ENCODE results near the gene F7.

DNA sequence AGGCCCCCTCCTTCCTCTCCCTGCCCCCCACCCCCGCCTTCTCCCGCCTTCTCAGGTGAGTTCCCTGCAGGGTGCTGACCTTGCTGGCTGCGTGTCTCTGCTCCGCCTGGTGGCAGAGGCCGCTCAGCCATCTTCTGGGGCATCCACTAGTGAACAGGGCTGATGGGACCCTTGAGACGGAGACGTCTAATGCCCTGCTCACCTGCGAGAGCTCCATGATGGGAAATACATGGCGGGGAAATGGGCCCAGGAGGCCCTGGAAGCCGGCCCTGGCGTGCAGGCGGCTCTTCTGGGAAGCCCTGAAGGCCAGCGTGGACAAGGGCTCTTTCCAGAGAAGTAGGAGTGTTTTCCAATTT, 15.2 kb upstream of the F7 start:
- TF ChIP-seq, protein P1, sequence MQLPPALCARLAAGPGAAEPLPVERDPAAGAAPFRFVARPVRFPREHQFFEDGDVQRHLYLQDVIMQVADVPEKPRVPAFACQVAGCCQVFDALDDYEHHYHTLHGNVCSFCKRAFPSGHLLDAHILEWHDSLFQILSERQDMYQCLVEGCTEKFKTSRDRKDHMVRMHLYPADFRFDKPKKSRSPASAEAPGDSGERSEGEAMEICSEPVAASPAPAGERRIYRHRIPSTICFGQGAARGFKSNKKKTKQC (CRISPR knock-in tag; IDR thresholded peaks at IDR 0.05): no peak
- TF ChIP-seq FOXA1 (IDR thresholded peaks at IDR 0.05; ENCODE audit: borderline replicate concordance) (no peak), CHD1 (IDR thresholded peaks at IDR 0.05; ENCODE audit: low read length) (no peak), HDAC3 (IDR thresholded peaks at IDR 0.05; ENCODE audit: borderline replicate concordance, partially characterized antibody) (no peak), EZH2 (IDR thresholded peaks at IDR 0.05; ENCODE audit: borderline replicate concordance, low read depth, low read length) (no peak), JUN (IDR thresholded peaks at IDR 0.05; ENCODE audit: borderline replicate concordance, low read depth, low read length) (no peak), JUN (CRISPR knock-in tag; IDR thresholded peaks at IDR 0.05; ENCODE audit: borderline replicate concordance) (no peak), YY1 (IDR thresholded peaks at IDR 0.05; ENCODE audit: borderline replicate concordance in 1 of 3, control insufficient read depth in 1 of 3, extremely low read depth in 1 of 3, insufficient read depth in 3 of 3, insufficient read length in 1 of 3, insufficient replicate concordance in 2 of 3, low read depth in 1 of 3, low read length in 2 of 3) (no peak), PCBP1 (IDR thresholded peaks at IDR 0.05; ENCODE audit: low read depth, low read length, poor library complexity, severe bottlenecking) (no peak)
- TF ChIP-seq, protein P2, sequence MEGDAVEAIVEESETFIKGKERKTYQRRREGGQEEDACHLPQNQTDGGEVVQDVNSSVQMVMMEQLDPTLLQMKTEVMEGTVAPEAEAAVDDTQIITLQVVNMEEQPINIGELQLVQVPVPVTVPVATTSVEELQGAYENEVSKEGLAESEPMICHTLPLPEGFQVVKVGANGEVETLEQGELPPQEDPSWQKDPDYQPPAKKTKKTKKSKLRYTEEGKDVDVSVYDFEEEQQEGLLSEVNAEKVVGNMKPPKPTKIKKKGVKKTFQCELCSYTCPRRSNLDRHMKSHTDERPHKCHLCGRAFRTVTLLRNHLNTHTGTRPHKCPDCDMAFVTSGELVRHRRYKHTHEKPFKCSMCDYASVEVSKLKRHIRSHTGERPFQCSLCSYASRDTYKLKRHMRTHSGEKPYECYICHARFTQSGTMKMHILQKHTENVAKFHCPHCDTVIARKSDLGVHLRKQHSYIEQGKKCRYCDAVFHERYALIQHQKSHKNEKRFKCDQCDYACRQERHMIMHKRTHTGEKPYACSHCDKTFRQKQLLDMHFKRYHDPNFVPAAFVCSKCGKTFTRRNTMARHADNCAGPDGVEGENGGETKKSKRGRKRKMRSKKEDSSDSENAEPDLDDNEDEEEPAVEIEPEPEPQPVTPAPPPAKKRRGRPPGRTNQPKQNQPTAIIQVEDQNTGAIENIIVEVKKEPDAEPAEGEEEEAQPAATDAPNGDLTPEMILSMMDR (IDR thresholded peaks at IDR 0.05 in 2 of 3, conservative IDR thresholded peaks at IDR 0.05 in 1 of 3; ENCODE audit: insufficient read depth in 2 of 3, low read depth in 1 of 3, low read length in 3 of 3): no peak
- TF ChIP-seq, protein P3, sequence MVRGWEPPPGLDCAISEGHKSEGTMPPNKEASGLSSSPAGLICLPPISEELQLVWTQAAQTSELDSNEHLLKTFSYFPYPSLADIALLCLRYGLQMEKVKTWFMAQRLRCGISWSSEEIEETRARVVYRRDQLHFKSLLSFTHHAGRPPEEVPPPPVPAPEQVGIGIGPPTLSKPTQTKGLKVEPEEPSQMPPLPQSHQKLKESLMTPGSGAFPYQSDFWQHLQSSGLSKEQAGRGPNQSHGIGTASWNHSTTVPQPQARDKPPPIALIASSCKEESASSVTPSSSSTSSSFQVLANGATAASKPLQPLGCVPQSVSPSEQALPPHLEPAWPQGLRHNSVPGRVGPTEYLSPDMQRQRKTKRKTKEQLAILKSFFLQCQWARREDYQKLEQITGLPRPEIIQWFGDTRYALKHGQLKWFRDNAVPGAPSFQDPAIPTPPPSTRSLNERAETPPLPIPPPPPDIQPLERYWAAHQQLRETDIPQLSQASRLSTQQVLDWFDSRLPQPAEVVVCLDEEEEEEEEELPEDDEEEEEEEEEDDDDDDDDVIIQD (CRISPR knock-in tag; IDR thresholded peaks at IDR 0.05): no peak
